GM12801 (cell line): ENCODE measurements around the gene INSYN2B.

Experiments used
- TF ChIP-seq, protein P1 (sequence below): IDR thresholded peaks from one replicate; pipeline ENCODE4 v1.5.1; 2011; ENCODE audit warnings: control low read depth; ENCODE audit not compliant: insufficient read length; ENCODE audit errors: extremely low read depth

The INSYN2B gene

DNA sequence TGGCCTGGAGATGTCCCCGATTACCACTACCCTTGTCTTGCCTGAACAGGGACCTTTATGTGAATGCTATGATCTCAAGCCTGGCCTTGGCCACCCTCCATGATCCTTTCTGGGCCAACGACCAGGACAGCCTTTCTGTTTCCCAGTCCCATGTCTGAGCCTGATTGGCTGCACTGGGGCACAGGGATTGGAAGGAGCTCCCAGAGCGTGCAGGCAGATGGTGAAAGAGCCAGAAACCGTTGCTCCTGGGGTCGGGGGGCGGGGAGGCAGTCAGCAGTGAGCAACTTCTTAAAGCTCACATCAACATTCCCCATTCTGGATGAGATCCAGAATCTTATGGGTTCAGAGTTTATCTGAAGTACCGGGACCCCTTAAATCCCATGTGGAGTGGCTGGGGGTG, 84.4 kb downstream of the INSYN2B start:
- TF ChIP-seq, protein P1, sequence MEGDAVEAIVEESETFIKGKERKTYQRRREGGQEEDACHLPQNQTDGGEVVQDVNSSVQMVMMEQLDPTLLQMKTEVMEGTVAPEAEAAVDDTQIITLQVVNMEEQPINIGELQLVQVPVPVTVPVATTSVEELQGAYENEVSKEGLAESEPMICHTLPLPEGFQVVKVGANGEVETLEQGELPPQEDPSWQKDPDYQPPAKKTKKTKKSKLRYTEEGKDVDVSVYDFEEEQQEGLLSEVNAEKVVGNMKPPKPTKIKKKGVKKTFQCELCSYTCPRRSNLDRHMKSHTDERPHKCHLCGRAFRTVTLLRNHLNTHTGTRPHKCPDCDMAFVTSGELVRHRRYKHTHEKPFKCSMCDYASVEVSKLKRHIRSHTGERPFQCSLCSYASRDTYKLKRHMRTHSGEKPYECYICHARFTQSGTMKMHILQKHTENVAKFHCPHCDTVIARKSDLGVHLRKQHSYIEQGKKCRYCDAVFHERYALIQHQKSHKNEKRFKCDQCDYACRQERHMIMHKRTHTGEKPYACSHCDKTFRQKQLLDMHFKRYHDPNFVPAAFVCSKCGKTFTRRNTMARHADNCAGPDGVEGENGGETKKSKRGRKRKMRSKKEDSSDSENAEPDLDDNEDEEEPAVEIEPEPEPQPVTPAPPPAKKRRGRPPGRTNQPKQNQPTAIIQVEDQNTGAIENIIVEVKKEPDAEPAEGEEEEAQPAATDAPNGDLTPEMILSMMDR: no peak

DNA sequence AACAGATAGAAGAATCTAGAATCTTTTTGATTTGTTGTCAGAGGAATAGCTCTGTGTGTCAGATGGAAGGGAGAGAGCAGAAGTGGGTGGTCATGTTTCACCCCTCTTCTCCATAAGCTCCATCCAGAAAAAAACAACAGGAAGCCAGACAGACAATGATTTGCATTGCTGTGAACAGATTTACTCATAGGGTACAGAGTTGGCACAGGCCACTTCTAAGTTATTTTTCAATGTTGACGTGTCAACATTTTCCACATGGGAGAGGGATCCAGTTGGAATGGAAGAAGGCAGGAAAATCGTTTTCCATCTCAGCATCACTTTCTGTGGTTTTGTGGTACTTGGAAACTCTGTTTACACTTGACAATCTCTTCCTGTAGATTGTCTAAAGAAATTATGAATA, 86.7 kb downstream of the INSYN2B start:
- TF ChIP-seq, protein P1: no peak

DNA sequence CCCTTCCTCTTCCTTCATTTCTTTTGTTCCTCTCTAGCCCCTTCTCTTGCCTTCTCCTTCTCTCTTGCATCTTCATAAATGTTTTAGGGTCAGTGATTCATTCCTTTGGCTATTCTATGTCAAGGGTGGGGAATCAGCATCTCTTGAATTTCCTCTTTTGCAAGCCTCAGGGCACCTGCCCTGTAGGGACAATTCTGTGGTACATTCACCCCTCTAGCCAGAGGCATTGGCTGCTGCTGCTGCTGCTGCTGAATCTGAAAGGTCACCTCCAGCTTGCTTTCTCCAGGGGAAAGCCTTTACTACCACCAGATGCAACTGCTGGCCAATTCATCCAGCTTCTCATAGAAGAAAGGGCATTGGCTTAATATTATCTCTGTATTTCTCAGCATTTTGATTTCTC, 87.3 kb downstream of the INSYN2B start:
- TF ChIP-seq, protein P1: no peak

DNA sequence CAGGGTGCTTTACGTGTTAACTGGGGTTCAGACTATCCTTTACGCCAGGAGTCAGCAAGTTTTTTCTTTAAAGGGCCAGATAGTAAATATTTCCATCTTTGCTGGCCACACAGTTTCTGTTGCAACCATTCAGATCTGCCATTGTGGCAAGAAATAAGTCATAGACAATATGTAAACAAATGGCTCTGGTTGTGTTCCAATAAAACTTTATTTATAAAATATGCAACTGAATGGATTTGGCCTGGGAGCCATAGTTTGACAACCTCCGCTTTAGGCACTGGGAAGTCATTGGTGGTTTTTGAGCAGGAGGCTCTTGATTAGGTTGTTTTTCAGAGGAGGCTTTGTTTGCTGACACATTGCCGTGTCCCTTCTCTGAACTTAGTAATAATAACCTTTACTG, 90.7 kb downstream of the INSYN2B start:
- TF ChIP-seq, protein P1: no peak

DNA sequence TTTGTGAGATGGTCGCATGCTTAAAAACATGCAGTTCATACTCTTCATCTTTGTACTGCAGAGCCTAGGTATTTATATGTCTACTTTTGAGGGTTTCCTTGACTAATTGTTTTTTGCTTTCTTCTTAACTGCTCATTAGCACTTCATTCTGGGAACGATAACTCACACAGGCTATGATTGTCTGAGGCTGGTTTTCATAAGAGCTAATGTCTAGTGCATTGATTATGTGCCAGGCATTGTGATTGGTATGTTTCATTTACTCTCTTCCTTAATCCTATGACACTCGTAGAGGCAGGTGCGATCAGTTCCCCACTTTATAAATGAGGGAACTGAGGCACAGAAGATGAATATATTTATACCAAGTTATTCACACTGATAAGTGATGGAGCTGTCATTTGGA, 93.6 kb downstream of the INSYN2B start:
- TF ChIP-seq, protein P1: no peak

DNA sequence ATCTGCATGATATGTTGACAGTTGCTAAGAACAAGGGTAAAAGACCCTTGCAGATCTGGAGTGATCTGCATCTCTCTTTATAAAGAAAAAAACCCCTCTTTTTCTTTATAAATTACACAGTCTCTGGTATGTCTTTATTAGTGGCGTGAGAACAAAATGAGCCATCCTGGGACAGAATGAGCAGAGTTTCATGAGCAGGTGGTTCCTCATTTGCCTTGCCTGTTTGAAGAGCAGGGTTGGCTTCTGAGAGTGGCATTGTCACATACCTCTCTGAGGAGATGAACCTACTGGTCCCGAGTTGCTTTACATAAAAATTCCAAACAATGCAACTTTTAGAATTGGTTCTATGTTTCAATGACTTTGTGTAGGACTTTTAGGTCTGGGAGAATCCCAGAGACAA, 94.3 kb downstream of the INSYN2B start:
- TF ChIP-seq, protein P1: no peak

DNA sequence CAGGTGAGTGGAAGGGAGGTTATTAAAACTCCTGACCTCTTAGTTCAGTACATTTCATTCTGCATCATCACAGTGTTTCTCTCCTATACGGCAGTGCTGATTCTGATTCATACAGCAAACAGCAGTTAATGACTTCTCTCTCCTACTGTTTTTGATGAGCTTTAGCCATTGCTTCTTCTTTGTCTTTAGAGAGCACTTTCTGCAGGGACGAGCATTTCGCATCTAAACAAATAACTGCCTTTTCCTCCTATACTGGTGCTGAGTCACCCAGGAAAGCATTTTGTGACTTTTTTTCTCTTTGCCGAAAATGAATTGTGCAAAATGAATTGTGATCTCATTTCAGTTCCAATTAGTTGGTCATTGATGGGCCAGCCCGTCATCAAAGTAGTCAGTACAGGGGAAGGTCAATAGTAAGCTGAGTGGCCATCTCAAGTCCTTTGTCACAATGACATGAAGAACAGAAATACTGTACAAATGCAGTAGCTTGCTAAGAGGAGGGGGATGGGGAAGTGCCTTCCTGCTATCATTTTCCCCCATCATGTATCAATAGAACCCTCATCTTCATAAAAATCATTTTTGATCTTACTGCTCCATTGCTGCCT, 98.5 kb downstream of the INSYN2B start:
- TF ChIP-seq, protein P1: no peak
